Measurements from ENCODE around the gene CROCC2.

CROCC2 gene

DNA sequence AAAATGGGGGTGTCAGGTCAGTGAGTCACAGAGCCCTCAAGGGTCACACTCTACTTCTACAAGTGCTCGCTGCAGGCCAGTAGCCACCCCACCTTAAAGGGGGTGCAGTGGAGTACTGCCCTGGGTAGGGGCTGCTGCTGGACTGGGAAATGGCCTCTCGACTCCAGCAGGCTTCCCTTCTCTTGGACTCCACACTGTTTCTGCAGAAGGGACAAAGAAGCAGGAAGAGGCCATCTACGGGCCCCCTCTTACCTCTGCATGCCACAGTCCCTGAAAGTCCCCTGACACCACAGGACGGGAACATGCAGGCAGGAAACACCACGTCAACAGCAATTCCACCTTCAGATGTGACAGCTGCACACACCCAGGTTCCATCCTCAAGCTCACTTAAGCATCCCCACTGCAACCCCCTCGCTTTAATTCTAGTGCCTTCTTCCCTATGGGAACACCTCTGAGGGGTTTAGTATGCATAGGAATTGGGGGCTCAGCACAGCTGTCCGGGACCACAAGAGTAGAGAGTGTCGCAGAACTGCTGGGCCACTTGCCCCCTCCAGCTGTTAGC, 114.6 kb downstream of the CROCC2 start:
- Histone ChIP-seq H3F3A (ENCODE audit: control insufficient read depth, insufficient read depth) (no peaks in the 10 kb centered on the region), H3K9me2 (replicated peaks; ENCODE audit: control insufficient read depth, low read length) (no peaks in the 10 kb centered on the region), H3K36me3 (ENCODE audit: control insufficient read depth, low read length) (no peaks in the 10 kb centered on the region), H3K27ac (ENCODE audit: low read depth, low read length) (no peak overlapping the region), H3K27me3 (ENCODE audit: control insufficient read depth, low read length) (no peaks in the 10 kb centered on the region), H3K4me1 (ENCODE audit: control insufficient read depth, low read length) (no peaks in the 10 kb centered on the region), H3K9me3 (ENCODE audit: control insufficient read depth, insufficient read depth, low read length) (peaks cover 8% of the 10 kb centered on the region; the same call in 1 of the 2 replicates), H3K79me2 (ENCODE audit: control insufficient read depth, low read length) (no peaks in the 10 kb centered on the region), H3K4me3 (ENCODE audit: low read length) (no peak overlapping the region), H3K4me2 (ENCODE audit: low read length) (no peak overlapping the region), H4K20me1 (ENCODE audit: control insufficient read depth, insufficient read depth, low read depth, low read length) (no peaks in the 10 kb centered on the region)
- no peak for TF ChIP-seq EZH2phosphoT487 (IDR thresholded peaks at IDR 0.05; ENCODE audit: borderline replicate concordance, low read length)
- TF ChIP-seq, protein P1, sequence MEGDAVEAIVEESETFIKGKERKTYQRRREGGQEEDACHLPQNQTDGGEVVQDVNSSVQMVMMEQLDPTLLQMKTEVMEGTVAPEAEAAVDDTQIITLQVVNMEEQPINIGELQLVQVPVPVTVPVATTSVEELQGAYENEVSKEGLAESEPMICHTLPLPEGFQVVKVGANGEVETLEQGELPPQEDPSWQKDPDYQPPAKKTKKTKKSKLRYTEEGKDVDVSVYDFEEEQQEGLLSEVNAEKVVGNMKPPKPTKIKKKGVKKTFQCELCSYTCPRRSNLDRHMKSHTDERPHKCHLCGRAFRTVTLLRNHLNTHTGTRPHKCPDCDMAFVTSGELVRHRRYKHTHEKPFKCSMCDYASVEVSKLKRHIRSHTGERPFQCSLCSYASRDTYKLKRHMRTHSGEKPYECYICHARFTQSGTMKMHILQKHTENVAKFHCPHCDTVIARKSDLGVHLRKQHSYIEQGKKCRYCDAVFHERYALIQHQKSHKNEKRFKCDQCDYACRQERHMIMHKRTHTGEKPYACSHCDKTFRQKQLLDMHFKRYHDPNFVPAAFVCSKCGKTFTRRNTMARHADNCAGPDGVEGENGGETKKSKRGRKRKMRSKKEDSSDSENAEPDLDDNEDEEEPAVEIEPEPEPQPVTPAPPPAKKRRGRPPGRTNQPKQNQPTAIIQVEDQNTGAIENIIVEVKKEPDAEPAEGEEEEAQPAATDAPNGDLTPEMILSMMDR (IDR thresholded peaks at IDR 0.05; ENCODE audit: low read depth, low read length, poor library complexity, severe bottlenecking): no peak

DNA sequence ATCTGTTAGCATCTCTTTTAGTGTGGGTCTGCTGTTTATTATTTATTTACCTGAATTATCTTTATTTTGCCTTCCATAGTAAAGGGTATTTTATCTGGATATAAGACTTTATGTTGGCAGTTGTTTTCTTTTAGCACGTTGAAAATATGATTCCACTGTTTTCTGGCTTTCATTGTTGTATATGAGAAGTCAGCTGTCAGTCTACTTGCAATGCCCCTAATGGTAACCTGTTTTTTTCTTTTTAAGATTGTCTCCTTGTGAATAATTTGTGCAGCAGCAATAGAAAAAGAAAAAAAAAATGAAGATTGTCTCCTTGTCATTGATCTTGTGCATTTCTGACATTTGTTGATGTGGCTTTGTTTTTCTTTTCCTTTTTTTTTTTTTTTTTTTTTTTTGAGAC, 119.5 kb downstream of the CROCC2 start:
- no peak overlapping the region for H3K27ac ChIP-seq (ENCODE audit: low read depth, low read length)
- no peaks in the 10 kb centered on the region for H3K36me3 ChIP-seq (ENCODE audit: control insufficient read depth, low read length)
- H3K27me3 ChIP-seq (ENCODE audit: control insufficient read depth, low read length): no peaks in the 10 kb centered on the region
- H3K4me3 ChIP-seq (ENCODE audit: low read length): no peak overlapping the region
- H3K9me2 ChIP-seq (replicated peaks; ENCODE audit: control insufficient read depth, low read length): no peaks in the 10 kb centered on the region
- H3K4me1 ChIP-seq (ENCODE audit: control insufficient read depth, low read length): no peaks in the 10 kb centered on the region
- TF ChIP-seq, protein P1 (IDR thresholded peaks at IDR 0.05; ENCODE audit: low read depth, low read length, poor library complexity, severe bottlenecking): no peak
- TF ChIP-seq EZH2phosphoT487 (IDR thresholded peaks at IDR 0.05; ENCODE audit: borderline replicate concordance, low read length): no peak
- H4K20me1 ChIP-seq (ENCODE audit: control insufficient read depth, insufficient read depth, low read depth, low read length): no peaks in the 10 kb centered on the region
- no peak overlapping the region for H3K4me2 ChIP-seq (ENCODE audit: low read length)
- no peaks in the 10 kb centered on the region for H3K79me2 ChIP-seq (ENCODE audit: control insufficient read depth, low read length)
- H3F3A ChIP-seq (ENCODE audit: control insufficient read depth, insufficient read depth): no peaks in the 10 kb centered on the region
- peaks cover 15% of the 10 kb centered on the region; the same call in 1 of the 2 replicates for H3K9me3 ChIP-seq (ENCODE audit: control insufficient read depth, insufficient read depth, low read length)

DNA sequence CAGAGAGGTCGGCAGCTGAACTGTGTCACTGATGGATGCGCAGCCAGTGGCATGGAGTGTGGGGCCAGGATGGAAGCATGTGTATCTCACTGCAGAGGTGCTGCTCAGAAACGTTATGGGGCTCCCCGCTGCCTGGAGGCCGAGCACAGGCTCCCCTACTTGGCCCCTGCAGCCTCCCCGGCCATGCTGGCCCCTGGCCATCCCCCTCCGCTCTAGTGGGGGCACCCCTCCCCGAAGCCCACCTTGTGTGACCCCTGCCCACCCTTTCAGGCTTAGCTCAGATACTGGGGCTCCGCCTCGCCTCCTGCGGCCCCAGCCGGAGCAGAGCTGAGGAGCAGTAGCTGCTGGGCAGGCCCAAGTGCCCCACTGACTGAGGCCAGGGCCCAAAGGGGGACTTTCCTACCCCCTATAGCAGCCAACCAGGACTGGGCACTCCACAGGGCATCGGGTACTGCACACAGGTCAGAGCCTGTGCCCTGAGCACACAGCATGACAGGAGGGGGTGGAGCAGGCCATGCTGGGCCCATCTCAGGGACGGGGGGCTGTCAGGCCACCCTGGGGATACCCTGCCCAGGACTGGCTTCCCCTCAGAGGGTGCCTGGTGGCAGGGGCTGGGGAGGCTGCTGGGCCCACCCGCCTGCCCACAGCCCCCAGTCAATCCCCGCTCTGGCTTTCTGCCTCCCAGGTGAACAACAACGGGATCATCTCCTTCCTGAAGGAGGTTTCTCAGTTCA, 123.6 kb downstream of the CROCC2 start:
- no peaks in the 10 kb centered on the region for H3K4me1 ChIP-seq (ENCODE audit: control insufficient read depth, low read length)
- H3K27ac ChIP-seq (ENCODE audit: low read depth, low read length): no peak overlapping the region
- no peaks in the 10 kb centered on the region for H4K20me1 ChIP-seq (ENCODE audit: control insufficient read depth, insufficient read depth, low read depth, low read length)
- H3K9me2 ChIP-seq (replicated peaks; ENCODE audit: control insufficient read depth, low read length): no peaks in the 10 kb centered on the region
- H3K9me3 ChIP-seq (ENCODE audit: control insufficient read depth, insufficient read depth, low read length): peaks cover 15% of the 10 kb centered on the region; the same call in 1 of the 2 replicates
- H3F3A ChIP-seq (ENCODE audit: control insufficient read depth, insufficient read depth): no peaks in the 10 kb centered on the region; the same call in 1 of the 2 replicates
- no peak overlapping the region for H3K4me2 ChIP-seq (ENCODE audit: low read length)
- H3K36me3 ChIP-seq (ENCODE audit: control insufficient read depth, low read length): no peaks in the 10 kb centered on the region
- H3K27me3 ChIP-seq (ENCODE audit: control insufficient read depth, low read length): no peaks in the 10 kb centered on the region
- H3K4me3 ChIP-seq (ENCODE audit: low read length): no peak overlapping the region
- no peak for TF ChIP-seq EZH2phosphoT487 (IDR thresholded peaks at IDR 0.05; ENCODE audit: borderline replicate concordance, low read length)
- TF ChIP-seq, protein P1 (IDR thresholded peaks at IDR 0.05; ENCODE audit: low read depth, low read length, poor library complexity, severe bottlenecking): no peak
- H3K79me2 ChIP-seq (ENCODE audit: control insufficient read depth, low read length): no peaks in the 10 kb centered on the region
